ENCODE data around the gene ADGRL3.

The ADGRL3 gene

GRCh38 chr4:61200187-61200915 is at the start of gene ADGRL3:
TSS of gene ADGRL3 (plus strand) at chr4:61200326.
- no peak for FAIRE-seq

- no peak for FAIRE-seq
Observed at GRCh38 chr4:61152433-61152832, 47.7 kb upstream of the ADGRL3 start.

- no peak for FAIRE-seq
Observed at GRCh38 chr4:61160478-61160877, 39.6 kb upstream of the ADGRL3 start.

- FAIRE-seq = no peak
Observed at GRCh38 chr4:61162116-61162515, 38.0 kb upstream of the ADGRL3 start.

- no peak for FAIRE-seq
Observed at GRCh38 chr4:61173799-61174198, 26.3 kb upstream of the ADGRL3 start.

- no peak for FAIRE-seq
Observed at GRCh38 chr4:61175495-61175894, 24.6 kb upstream of the ADGRL3 start.

GRCh38 chr4:61177367-61177766 is 22.8 kb upstream of the ADGRL3 start:
- FAIRE-seq = no peak

GRCh38 chr4:61180405-61180804 is 19.7 kb upstream of the ADGRL3 start:
- no peak for FAIRE-seq

GRCh38 chr4:61182915-61183314 is 17.2 kb upstream of the ADGRL3 start:
- no peak for FAIRE-seq

GRCh38 chr4:61185288-61185687 is 14.8 kb upstream of the ADGRL3 start:
- no peak for FAIRE-seq

- FAIRE-seq = no peak
Observed at GRCh38 chr4:61192392-61192791, 7.7 kb upstream of the ADGRL3 start.

- no peak for FAIRE-seq
Observed at GRCh38 chr4:61193863-61194262, 6.3 kb upstream of the ADGRL3 start.

- FAIRE-seq = no peak
Observed at GRCh38 chr4:61194571-61194970, 5.6 kb upstream of the ADGRL3 start.

- no peak for FAIRE-seq
Observed at GRCh38 chr4:61195101-61195500, 5.0 kb upstream of the ADGRL3 start.

- no peak for FAIRE-seq
Observed at GRCh38 chr4:61198686-61199085, 1.4 kb upstream of the ADGRL3 start.

GRCh38 chr4:61199873-61200186 is 296 bp upstream of the ADGRL3 start:
- no peak for FAIRE-seq

GRCh38 chr4:61200916-61201526 is 895 bp downstream of the ADGRL3 start:
- no peak for FAIRE-seq

GRCh38 chr4:61201561-61201960 is 1.4 kb downstream of the ADGRL3 start:
- no peak for FAIRE-seq

- no peak for FAIRE-seq
Observed at GRCh38 chr4:61201961-61202637, 2.0 kb downstream of the ADGRL3 start.

- no peak for FAIRE-seq
Observed at GRCh38 chr4:61202638-61203435, 2.7 kb downstream of the ADGRL3 start.

GRCh38 chr4:61203436-61203790 is 3.3 kb downstream of the ADGRL3 start:
- FAIRE-seq = no peak

GRCh38 chr4:61204353-61205060 is 4.4 kb downstream of the ADGRL3 start:
- FAIRE-seq = no peak

- FAIRE-seq = no peak
Observed at GRCh38 chr4:61205066-61205465, 4.9 kb downstream of the ADGRL3 start.
